ENCODE results near the gene C12orf57. TPM values are rescaled to one million over a fixed set of nuclear protein-coding genes. Genes with fewer than 3 reads are reported as not detected.
A peak's percentile ranks its signal among the peaks of the same experiment; 100 is the strongest.

The C12orf57 gene
- total and polyA plus RNA-seq, 10 of the 15 experiments (the other 5 are each of a cell fraction or from before 2014, with no cell fraction given): 64.5 to 377 (median 211) TPM

DNA sequence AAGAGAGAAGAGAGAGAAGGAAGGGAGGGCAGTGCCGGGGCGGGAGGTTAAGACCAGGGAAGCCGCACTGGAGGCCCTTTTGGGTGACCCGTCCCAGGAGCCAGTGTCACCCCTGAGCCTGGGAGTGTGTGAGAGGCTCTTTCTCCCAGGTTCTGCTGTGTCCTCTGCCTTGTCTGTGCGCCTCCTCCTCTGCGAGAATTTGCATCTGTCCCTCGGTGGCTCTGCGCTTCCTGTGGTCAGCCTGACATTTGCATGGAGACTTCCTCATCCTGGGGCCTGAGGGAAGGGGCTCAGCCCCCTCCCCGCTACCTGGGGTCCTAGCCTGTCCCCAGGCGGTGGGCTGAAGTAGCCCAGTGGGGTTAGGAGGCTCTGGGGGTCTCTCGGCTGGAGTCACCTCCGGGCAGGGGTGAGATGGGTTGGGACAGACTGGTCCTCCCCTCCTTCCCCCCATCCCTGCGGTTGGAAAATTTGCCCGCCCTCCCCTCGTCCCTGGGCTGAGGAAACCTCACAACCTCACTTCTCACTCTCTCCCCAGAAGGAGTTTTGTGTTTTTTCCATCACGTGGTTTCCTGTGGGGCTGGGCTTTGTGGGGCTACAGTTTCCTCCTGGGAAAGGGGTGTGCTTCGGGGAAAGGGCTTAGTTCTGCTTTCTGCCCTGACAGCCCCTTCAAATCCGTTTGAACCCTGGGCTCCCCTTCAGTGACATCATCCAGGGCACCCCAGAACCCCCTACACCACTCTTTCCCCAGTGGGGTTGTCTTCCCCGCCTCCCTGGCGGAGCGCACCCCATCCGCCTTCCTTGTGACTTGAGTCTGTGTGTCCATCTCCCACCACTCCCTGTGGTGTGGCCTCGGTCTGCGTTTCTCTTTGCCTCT is 9.9 kb downstream of the C12orf57 start (continued):
- TF ChIP-seq E4F1 (IDR thresholded peaks at IDR 0.05; ENCODE audit: borderline replicate concordance, partially characterized antibody) (peak; percentile 57), WRNIP1 (IDR thresholded peaks at IDR 0.05; ENCODE audit: borderline replicate concordance, low read depth, low read length) (no peak), KDM1A (IDR thresholded peaks at IDR 0.05; ENCODE audit: borderline replicate concordance) (no peak), BCLAF1 (IDR thresholded peaks at IDR 0.05) (no peak), HDGF (IDR thresholded peaks at IDR 0.05) (peak; percentile 85; the same call in 1 of the 2 replicates), ESRRA (IDR thresholded peaks at IDR 0.05; ENCODE audit: low read length) (no peak), ETV6 (conservative IDR thresholded peaks at IDR 0.05 in 1 of 2, IDR thresholded peaks at IDR 0.05 in 1 of 2; ENCODE audit: borderline replicate concordance in 1 of 2, low read depth in 1 of 2) (peak in 1 of 2 experiments; percentile 45; a peak in 2 of 4 replicates), NR2F1 (conservative IDR thresholded peaks at IDR 0.05) (peak; percentile 83), POU2F2 (IDR thresholded peaks at IDR 0.05; ENCODE audit: borderline replicate concordance, low read depth, low read length) (peak; percentile 99), BACH1 (IDR thresholded peaks at IDR 0.05; ENCODE audit: borderline replicate concordance) (peak; percentile 29; the same call in 1 of the 2 replicates), MTA3 (IDR thresholded peaks at IDR 0.05; ENCODE audit: borderline replicate concordance, low read length) (no peak), USF1 (IDR thresholded peaks at IDR 0.05; ENCODE audit: borderline replicate concordance, extremely low read length, insufficient read depth, low read depth, low read length) (no peak), SMC3 (IDR thresholded peaks at IDR 0.05; ENCODE audit: borderline replicate concordance, low read length) (peak; percentile 14; the same call in 1 of the 2 replicates), LARP7 (IDR thresholded peaks at IDR 0.05) (peak; percentile 18), SP1 (IDR thresholded peaks at IDR 0.05; ENCODE audit: low read depth, low read length) (peak; percentile 55), SMAD5 (IDR thresholded peaks at IDR 0.05; ENCODE audit: low read depth) (peak; percentile 91)
- TF ChIP-seq, protein P1, sequence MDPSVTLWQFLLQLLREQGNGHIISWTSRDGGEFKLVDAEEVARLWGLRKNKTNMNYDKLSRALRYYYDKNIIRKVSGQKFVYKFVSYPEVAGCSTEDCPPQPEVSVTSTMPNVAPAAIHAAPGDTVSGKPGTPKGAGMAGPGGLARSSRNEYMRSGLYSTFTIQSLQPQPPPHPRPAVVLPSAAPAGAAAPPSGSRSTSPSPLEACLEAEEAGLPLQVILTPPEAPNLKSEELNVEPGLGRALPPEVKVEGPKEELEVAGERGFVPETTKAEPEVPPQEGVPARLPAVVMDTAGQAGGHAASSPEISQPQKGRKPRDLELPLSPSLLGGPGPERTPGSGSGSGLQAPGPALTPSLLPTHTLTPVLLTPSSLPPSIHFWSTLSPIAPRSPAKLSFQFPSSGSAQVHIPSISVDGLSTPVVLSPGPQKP (IDR thresholded peaks at IDR 0.05; ENCODE audit: low read depth, low read length): peak; percentile 61; the same call in 1 of the 2 replicates
- TF ChIP-seq, protein P2, sequence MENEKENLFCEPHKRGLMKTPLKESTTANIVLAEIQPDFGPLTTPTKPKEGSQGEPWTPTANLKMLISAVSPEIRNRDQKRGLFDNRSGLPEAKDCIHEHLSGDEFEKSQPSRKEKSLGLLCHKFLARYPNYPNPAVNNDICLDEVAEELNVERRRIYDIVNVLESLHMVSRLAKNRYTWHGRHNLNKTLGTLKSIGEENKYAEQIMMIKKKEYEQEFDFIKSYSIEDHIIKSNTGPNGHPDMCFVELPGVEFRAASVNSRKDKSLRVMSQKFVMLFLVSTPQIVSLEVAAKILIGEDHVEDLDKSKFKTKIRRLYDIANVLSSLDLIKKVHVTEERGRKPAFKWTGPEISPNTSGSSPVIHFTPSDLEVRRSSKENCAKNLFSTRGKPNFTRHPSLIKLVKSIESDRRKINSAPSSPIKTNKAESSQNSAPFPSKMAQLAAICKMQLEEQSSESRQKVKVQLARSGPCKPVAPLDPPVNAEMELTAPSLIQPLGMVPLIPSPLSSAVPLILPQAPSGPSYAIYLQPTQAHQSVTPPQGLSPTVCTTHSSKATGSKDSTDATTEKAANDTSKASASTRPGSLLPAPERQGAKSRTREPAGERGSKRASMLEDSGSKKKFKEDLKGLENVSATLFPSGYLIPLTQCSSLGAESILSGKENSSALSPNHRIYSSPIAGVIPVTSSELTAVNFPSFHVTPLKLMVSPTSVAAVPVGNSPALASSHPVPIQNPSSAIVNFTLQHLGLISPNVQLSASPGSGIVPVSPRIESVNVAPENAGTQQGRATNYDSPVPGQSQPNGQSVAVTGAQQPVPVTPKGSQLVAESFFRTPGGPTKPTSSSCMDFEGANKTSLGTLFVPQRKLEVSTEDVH (IDR thresholded peaks at IDR 0.05; ENCODE audit: low read depth, partially characterized antibody): peak; percentile 53

Measured in GM12878 (cell line).